HT1080 (cell line): ENCODE results near the gene HOXA7. TPM values are rescaled to one million over a fixed set of nuclear protein-coding genes. Genes with fewer than 3 reads are reported as not detected.

Experiments
- DNase-seq: peaks from one replicate; pipeline ENCODE4 v3.0.0-alpha.2; 2015; ENCODE audit warnings: low read depth
- small RNA-seq: library from RNA; depleted of rRNA; stranded (forward); fragments of <200 nt; gene quantifications from one replicate; pipeline ENCODE3, GENCODE V24; 2014
- total RNA-seq: library from RNA; depleted of rRNA; stranded (reverse); fragments of >200 nt; shearing (Covaris generic); gene quantifications from 2 replicates; pipeline ENCODE4 v1.2.3, GENCODE V29; 2014; rRNA removed

HOXA7 gene
- total RNA-seq, 1 experiment from 2014 or later: not detected

DNA sequence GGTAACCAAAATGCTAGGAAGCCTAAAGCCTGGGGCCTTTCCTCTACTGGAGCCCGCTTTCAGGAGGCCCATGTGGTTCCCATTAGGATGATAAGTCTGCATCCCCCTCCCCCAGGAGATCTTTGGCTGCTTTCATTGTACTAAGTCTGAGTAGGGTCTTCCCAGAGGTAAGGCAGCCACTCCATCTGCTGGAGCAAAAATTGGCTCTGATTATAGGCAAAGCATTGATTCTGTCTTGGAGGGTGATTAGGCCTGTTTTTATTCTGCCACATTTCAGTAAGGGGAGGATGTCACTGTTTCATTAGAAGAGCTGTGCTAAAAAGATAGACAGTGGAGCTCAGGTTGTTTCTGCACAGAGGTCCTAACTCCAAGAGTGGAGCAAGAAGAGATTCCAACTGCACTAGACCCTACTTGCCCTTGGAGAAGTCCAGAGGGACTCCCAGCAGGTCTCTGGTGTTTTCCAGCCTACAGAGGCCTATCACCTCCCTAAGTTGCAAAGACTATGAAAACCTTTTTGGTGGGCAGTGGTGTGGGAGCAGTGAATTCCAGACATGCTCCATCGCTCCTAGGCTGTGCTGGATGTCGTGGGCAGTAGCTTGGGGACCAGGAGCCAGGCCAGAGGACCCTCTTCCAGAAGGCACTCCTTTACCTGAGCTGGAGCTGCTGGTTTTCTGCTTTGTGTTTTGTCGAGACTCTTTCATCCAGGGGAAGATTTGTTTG lies 46.8 kb downstream of the HOXA7 start:
- no peak for DNase-seq

DNA sequence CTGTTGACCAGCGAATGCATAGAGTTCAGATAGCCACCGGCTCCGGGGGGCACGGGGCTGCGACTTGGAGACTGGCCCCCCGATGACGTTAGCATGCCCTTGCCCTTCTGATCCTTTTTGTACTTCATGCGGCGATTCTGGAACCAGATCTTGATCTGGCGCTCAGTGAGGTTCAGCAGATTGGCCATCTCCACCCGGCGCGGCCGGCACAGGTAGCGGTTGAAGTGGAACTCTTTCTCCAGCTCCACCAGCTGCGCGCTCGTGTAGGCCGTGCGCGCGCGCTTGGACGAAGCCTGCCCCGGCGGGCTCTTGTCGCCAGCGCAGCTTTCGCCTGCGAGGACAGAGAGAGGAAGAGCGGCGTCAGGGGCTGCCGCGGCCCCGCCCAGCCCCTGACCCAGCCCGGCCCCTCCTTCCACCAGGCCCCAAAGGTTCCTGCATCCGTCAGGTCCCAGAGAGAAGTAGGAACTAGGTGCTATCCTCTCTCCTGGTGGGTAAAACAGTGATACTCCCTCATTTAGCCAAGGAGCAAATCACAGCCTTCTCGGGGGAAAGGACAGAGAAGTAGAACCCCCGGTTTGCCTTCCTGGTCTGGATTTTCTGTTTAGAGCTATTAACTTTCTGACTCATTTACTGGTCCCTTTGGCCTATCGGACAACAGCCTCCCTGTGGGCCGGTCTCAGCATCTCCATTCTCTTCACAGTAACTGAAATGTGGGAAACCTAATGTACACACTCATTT lies 47.9 kb downstream of the HOXA7 start:
- no peak for DNase-seq

DNA sequence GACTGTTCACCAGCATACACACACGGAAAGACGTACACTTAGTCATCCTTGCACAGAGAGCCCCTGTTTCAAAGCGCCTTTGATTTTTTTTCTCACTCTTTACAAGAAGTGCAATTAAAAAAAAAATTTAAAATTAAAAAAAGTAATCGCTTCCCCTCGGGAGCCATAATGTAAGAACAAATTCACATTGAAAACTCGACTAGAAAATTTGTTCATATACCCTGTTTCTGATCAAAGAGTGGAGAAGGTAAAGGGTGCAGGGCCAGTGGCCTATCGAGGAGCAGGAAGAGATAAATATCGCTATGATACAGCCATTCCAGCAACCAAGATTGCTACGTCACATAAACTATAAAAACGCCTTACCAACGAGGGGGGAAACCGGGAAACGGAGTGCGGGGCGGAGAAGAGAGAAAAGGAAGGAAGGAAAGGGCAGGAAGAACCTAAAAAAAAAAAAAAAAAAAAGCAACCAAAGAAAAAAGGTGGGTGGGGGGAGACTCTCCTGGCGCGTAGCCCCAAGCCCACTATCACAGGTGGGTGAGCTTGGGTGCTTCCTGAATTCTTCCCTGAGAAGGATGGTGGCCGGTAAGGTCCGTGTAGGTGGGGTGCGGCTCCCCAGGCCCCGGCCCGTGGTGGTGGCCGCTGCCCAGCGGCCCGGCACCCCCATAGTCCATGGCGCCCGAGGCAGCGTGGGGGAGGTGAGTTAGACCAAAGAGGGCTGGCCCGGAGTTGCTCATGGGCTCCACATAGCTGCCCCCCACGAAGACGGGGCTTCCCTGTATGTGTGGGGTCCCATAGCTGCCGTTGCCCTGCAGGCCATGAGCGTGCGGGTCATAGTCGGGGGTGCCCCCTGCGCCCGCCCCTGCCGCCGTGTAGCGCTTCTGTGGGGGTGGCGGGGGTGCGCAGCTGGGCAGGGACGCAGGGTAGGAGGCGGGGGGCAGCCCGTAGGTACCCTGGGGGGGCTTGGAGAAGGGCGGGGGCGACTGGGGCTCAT lies 48.8 kb downstream of the HOXA7 start:
- no peak for DNase-seq

DNA sequence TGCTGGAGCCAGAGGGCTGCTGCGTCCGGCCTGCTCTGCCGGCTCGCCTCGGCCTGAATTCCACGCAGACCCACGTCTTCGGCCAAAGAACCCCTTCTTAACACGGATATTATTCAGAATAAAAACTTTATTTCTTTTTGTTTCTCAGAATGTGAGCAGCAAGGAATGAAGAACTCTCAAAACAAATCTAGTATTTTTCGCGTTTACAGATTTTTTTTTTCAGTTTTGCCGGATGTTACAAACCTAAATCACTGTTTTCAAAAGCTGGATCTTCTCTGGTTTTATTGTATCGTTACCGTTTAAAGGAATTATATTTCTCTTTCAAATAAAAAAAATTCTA lies 49.6 kb downstream of the HOXA7 start:
- DNase-seq: no peak

DNA sequence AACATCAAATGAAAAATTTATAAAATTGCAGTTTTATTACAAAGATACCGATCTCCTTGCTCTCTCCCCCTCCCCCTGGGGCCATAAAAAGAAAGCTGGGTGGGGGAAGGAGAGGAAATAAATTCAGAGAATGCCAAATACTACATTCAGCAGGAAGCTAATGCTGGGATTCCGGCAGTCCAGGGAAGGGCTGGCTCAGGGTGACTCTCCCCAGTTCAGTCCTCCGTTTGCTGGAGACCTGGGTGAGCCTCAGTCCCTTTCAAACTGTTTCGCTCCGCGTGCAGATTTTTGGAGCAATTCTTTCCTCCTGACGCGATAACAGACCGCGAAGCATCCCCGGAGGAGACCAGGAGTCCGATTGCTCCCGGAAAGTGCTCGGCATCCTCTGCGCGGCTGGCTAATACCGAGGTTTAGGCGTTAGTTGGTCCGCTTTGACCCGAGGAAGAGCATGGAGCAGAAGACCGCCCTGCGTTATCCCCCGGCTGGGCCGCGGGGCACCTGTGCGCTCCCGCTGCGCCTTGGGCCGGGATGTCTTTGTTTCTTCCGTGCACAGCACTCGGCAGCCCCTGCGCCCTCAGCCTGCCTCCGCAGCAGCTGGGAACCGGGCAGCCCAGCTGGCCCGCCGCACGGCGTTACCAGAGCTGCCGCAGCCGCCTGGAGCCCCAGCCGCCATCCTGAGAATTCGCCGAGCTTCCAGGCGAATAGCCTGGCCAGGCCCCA lies 50.1 kb downstream of the HOXA7 start:
- no peak for DNase-seq

DNA sequence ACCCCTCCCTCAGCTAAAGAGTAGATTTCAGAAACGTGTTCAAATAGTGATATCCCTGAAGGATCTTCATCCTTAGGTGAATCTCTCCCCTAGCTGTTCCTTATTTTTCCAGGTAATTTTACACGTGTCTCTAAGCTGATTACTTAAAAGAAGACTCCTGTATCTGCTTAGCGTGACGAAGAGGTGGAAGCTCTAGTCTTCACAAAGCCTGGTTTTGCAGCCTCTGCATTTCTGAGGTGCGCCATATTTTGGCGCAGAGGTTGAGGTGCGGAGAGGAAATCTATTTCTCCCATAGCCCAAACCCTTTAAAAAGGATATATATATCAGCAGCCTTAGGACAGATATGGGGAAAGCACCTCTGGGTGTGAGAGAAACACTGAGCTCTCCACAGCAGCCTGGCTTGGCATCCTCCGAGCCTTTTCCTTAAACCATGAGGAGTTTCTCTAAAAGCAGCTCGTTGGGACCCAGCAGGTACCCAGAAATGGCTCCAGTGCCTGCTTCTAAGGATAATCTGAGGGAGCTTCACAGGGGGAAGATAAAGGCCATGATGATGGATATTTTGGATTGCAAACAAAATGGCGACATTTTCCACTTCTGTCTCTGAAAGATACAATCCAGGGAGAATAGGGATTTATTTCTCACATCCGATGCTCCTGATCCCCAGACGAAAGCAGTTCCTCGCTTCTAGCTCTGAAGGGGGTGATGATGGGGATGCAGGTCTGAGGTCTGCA lies 51.0 kb downstream of the HOXA7 start:
- no peak for DNase-seq

DNA sequence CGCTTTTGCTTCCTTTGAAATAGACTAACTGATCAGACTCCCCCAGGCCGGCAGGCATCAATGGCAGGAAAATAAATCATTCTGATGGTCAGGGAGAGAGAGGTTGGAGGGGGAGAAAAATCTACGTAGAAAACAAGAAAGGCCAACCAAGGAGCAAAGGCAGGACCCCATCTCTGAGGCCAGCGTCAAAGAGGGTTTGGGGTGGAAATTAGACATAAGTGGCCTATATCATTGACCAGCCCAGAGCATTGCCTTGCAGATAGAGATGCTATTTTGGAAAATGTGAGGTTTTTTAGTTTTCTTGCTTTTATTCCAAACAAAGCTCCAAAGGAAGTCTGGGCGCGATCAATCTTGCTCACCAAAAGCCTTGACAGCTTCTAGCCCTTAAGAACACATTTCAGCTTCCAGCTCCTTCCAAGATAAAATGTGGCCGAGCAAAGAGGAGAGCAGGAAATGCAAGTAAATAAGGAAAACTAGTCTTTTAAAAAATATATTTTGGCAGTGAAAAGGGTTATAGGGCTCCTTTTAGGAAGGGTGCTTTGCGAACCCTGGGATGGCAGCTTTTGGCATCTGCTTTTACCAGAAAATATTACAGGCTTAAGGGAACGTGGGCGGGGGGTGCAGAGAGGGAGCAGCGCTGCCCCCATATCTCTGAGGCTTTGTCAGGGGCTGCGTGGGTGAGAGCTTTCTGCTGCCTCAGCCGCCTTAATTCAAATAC lies 52.0 kb downstream of the HOXA7 start:
- no peak for DNase-seq

Small RNA genes lying within 50 kb of the gene (small RNA-seq; reads per million reads assigned to genes)
- not detected for gene AC004080.5
- gene RF02140: not detected
- not detected for gene RF02141

Other genes starting within 250 kb of the HOXA7 start
- 1.3 and 1.6 TPM in 2 replicates for gene HOXA1, start 60.7 kb downstream of the HOXA7 start, total RNA-seq
- gene HOXA2, start 54.0 kb downstream of the HOXA7 start, total RNA-seq: not detected in 2 replicates
- gene HOXA4, start 25.9 kb downstream of the HOXA7 start, total RNA-seq: 1.3 and 1.6 TPM in 2 replicates
- 1.7 and 1.9 TPM in 2 replicates for gene HOXA5, start 13.0 kb downstream of the HOXA7 start, total RNA-seq
- 3.6 and 4.5 TPM in 2 replicates for gene HOXA6, start 8.9 kb downstream of the HOXA7 start, total RNA-seq
- gene HOXA3, start 4.1 kb downstream of the HOXA7 start, total RNA-seq: not detected in 2 replicates
- gene HOXA9, start 8.9 kb upstream of the HOXA7 start, total RNA-seq: 33.8 and 45.8 TPM in 2 replicates
- gene HOXA10, start 17.6 kb upstream of the HOXA7 start, total RNA-seq: 22.7 and 29.3 TPM in 2 replicates
- not detected in 2 replicates for gene HOXA11, start 28.6 kb upstream of the HOXA7 start, total RNA-seq
- gene HOXA13, start 43.4 kb upstream of the HOXA7 start, total RNA-seq: 0.70 and 0.88 TPM in 2 replicates
- gene EVX1, start 86.1 kb upstream of the HOXA7 start, total RNA-seq: not detected in 2 replicates